Measurements from ENCODE around the gene ARHGAP25.
A peak's percentile ranks its signal among the peaks of the same experiment; 100 is the strongest.
"Not testable (repeated sequence)": the region's sequence is repeated elsewhere in the genome, so short reads cannot be mapped to it uniquely, and the experiment has no call there.

The ARHGAP25 gene

GRCh38 chr2:68800027-68800401, 65.4 kb downstream of the ARHGAP25 start:
- DNase-seq, result no peak

GRCh38 chr2:68800517-68800916, 65.9 kb downstream of the ARHGAP25 start:
- no peak for DNase-seq

GRCh38 chr2:68802161-68802560, 67.5 kb downstream of the ARHGAP25 start:
- not testable (repeated sequence) for DNase-seq

- DNase-seq, result no peak
Measured at GRCh38 chr2:68805025-68805424, 70.4 kb downstream of the ARHGAP25 start.

- no peak for DNase-seq
Measured at GRCh38 chr2:68806511-68807109, 72.0 kb downstream of the ARHGAP25 start.

- DNase-seq, result peak; percentile 69
Measured at GRCh38 chr2:68807821-68808266, 73.2 kb downstream of the ARHGAP25 start.

GRCh38 chr2:68809324-68810240, 75.0 kb downstream of the ARHGAP25 start:
- DNase-seq, result no peak

GRCh38 chr2:68811364-68811763, 76.8 kb downstream of the ARHGAP25 start:
- no peak for DNase-seq

GRCh38 chr2:68812251-68812650, 77.6 kb downstream of the ARHGAP25 start:
- DNase-seq, result peak; percentile 69

GRCh38 chr2:68813596-68813995, 79.0 kb downstream of the ARHGAP25 start:
- no peak for DNase-seq

- DNase-seq, result no peak
Measured at GRCh38 chr2:68817306-68817705, 82.7 kb downstream of the ARHGAP25 start.

GRCh38 chr2:68819556-68819955, 84.9 kb downstream of the ARHGAP25 start:
- DNase-seq, result no peak

- DNase-seq, result no peak
Measured at GRCh38 chr2:68822207-68822872, 87.7 kb downstream of the ARHGAP25 start.

GRCh38 chr2:68824831-68825230, 90.2 kb downstream of the ARHGAP25 start:
- DNase-seq, result no peak

- no peak for DNase-seq
Measured at GRCh38 chr2:68825866-68826265, 91.3 kb downstream of the ARHGAP25 start.

- DNase-seq, result no peak
Measured at GRCh38 chr2:68827666-68828065, 93.1 kb downstream of the ARHGAP25 start.

GRCh38 chr2:68828887-68829708, 94.5 kb downstream of the ARHGAP25 start:
- DNase-seq, result peak; percentile 99

- DNase-seq, result no peak
Measured at GRCh38 chr2:68829749-68830148, 95.1 kb downstream of the ARHGAP25 start.

- DNase-seq, result peak; percentile 24
Measured at GRCh38 chr2:68831686-68832232, 97.1 kb downstream of the ARHGAP25 start.

GRCh38 chr2:68832233-68832869, 97.7 kb downstream of the ARHGAP25 start:
- peak; percentile 57 for DNase-seq

GRCh38 chr2:68833162-68833561, 98.6 kb downstream of the ARHGAP25 start:
- no peak for DNase-seq
